PC-9 (cell line): Measurements from ENCODE around the gene DOC2A.

Experiments used
- CTCF ChIP-seq: fragments of 200-600 bp; sonication (generic); conservative IDR thresholded peaks from 2 replicates; pipeline ENCODE4 v1.6.1; 2017; ENCODE audit warnings: mixed run types, antibody characterized with exemption, mild to moderate bottlenecking, moderate library complexity
- EZH2 ChIP-seq: fragments of 200-600 bp; sonication (generic); IDR thresholded peaks from 2 replicates; pipeline ENCODE4 v1.8.0; 2017; ENCODE audit warnings: antibody characterized with exemption, low read depth

DNA sequence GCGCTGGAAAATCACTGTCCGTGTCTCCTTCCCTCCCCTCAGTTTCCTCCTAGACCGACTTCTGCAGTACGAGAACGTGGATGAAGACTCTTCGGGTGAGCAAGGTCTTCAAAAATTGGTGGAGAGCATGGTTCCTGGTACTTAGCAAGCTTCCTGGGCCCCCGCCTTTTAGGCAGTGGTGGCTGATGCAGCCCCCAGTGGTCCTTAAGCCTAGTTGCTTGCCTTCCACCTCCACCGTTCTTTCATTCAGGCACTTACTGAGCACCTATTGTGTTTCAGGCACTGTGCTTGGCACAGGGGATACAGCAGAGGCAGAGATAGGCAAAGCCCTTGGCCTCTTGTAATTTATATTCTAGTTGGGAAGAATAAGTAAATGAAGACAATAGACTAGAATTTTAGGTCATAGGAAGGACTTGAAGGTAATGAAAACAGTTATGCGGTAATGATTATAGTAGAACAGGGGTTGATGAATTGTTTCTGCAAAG, 14.0 kb downstream of the DOC2A start:
- TF ChIP-seq CTCF: no peak
- no peak for TF ChIP-seq EZH2
